ENCODE measurements around the gene KLRK1. TPM values are rescaled to one million over a fixed set of nuclear protein-coding genes. Genes with fewer than 3 reads are reported as not detected.
"Not testable (repeated sequence)": the region's sequence is repeated elsewhere in the genome, so short reads cannot be mapped to it uniquely, and the experiment has no call there.

The KLRK1 gene
- total and polyA plus RNA-seq, 2 donors (not counting 1 experiment from before 2014, with no cell fraction given): 0.84 to 2.1 TPM

DNA sequence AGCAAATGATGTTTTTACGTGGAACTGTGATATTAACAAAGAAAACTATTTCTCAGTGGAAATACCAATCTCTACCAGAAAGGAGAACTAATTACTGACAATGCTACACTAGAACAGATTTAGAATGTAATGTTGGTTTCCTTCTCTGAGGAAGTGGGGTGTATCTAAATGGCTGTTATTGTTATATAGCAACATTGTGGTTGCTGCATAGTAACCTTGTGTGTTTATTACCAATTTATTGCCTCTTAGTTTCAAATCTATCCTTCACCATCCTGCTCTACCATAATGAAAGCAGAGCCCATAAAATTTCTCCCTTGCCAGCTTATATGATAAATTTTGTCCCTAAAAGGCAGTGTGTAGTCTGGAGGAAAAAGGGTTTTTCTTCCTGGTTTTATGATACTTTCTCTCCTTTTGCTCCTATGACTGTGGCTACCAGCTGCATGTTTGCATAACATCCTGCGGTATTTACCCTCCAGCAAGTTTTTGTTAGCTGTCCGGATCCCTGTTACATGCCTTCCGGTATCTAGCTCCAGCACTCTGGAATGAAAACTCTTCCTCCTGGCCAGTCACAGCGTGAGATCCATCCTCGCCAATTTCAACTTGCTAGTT, 5.7 kb upstream of the KLRK1 start:
- Histone ChIP-seq H2AFZ (ENCODE audit: insufficient read depth, low read depth, low read length, poor library complexity, severe bottlenecking) (peak overlapping the region; percentile 5), H3K36me3 (replicated peaks in 1 of 2; ENCODE audit: control extremely low read depth in 1 of 2, control insufficient read depth in 1 of 2, extremely low read depth in 1 of 2, insufficient read depth in 2 of 2, low read length in 1 of 2) (no peaks in the 10 kb centered on the region), H3K27me3 (replicated peaks in 1 of 4; ENCODE audit: control extremely low read depth in 1 of 4, control insufficient read depth in 3 of 4, insufficient read depth in 4 of 4, low read length in 3 of 4) (no peaks in the 10 kb centered on the region), H3K4me1 (ENCODE audit: control insufficient read depth in 2 of 2, insufficient read depth in 2 of 2, low read length in 2 of 2) (peaks cover 48 to 62% of the 10 kb centered on the region in 2 donors), H3K27ac (ENCODE audit: low read length in 2 of 2) (peak overlapping the region; percentile 79 to 99), H3K4me2 (replicated peaks; ENCODE audit: low read depth, low read length, poor library complexity, severe bottlenecking) (peak overlapping the region; percentile 47), H3K9ac (ENCODE audit: low read length) (peak overlapping the region; percentile 30), H3K9me3 (ENCODE audit: control extremely low read depth in 1 of 3, control insufficient read depth in 2 of 3, insufficient read depth in 1 of 3, low read length in 2 of 3) (peaks cover 0 to 3% (median 0%) of the 10 kb centered on the region in 3 donors), H4K20me1 (ENCODE audit: control insufficient read depth, insufficient read depth, low read length, poor library complexity, severe bottlenecking) (no peaks in the 10 kb centered on the region), H3K4me3 (ENCODE audit: control extremely low read depth in 1 of 5, extremely low read depth in 1 of 5, insufficient read depth in 1 of 5, low read depth in 2 of 5, low read length in 4 of 5) (peak overlapping the region in 2 of 5 experiments; percentile 35 to 39), H3K79me2 (ENCODE audit: control insufficient read depth, insufficient read depth, low read length) (no peaks in the 10 kb centered on the region)
- no peaks in the 10 kb centered on the region for H3K9me3 Mint-ChIP-seq (ENCODE audit: insufficient read depth)
- CTCF ChIA-PET: no interaction called here
- ATAC-seq (ENCODE audit: low read depth): peak; percentile 76
- TF ChIP-seq EZH2 (IDR thresholded peaks at IDR 0.05; ENCODE audit: borderline replicate concordance, insufficient read depth, low read depth, low read length, poor library complexity, severe bottlenecking) (no peak), CTCF (IDR thresholded peaks at IDR 0.05) (no peak)
- POLR2A ChIA-PET: no interaction called here
- intact Hi-C loops (cut with micrococcal nuclease): no loop called here
- H3K4me1 Mint-ChIP-seq: peaks cover 30% of the 10 kb centered on the region
- H3K4me3 Mint-ChIP-seq: peak overlapping the region; percentile 59
- DNase-seq: peak; percentile 82
- 22% methylated on average over 3 of the region's 6 CpGs for WGBS (ENCODE audit: insufficient coverage)
- H3K27ac Mint-ChIP-seq: peak overlapping the region; percentile 80
- peaks cover 23% of the 10 kb centered on the region for H3K27me3 Mint-ChIP-seq

- H3K27me3 ChIP-seq (replicated peaks in 1 of 4; ENCODE audit: control extremely low read depth in 1 of 4, control insufficient read depth in 3 of 4, insufficient read depth in 4 of 4, low read length in 3 of 4); H3K36me3 ChIP-seq (replicated peaks in 1 of 2; ENCODE audit: control extremely low read depth in 1 of 2, control insufficient read depth in 1 of 2, extremely low read depth in 1 of 2, insufficient read depth in 2 of 2, low read length in 1 of 2); H3K4me3 Mint-ChIP-seq; CTCF ChIA-PET; ATAC-seq (ENCODE audit: low read depth); DNase-seq; H3K4me3 ChIP-seq (ENCODE audit: control extremely low read depth in 1 of 5, extremely low read depth in 1 of 5, insufficient read depth in 1 of 5, low read depth in 2 of 5, low read length in 4 of 5); H3K9me3 ChIP-seq (ENCODE audit: control extremely low read depth in 1 of 3, control insufficient read depth in 2 of 3, insufficient read depth in 1 of 3, low read length in 2 of 3); H3K9me3 Mint-ChIP-seq (ENCODE audit: insufficient read depth); H3K79me2 ChIP-seq (ENCODE audit: control insufficient read depth, insufficient read depth, low read length); intact Hi-C loops (cut with micrococcal nuclease); POLR2A ChIA-PET; H4K20me1 ChIP-seq (ENCODE audit: control insufficient read depth, insufficient read depth, low read length, poor library complexity, severe bottlenecking): not testable (repeated sequence)
- H3K27me3 Mint-ChIP-seq: peaks cover 17% of the 10 kb centered on the region
- H3K4me2 ChIP-seq (replicated peaks; ENCODE audit: low read depth, low read length, poor library complexity, severe bottlenecking): peak overlapping the region; percentile 47
- peaks cover 36% of the 10 kb centered on the region for H3K4me1 Mint-ChIP-seq
- peak overlapping the region; percentile 79 to 99 for H3K27ac ChIP-seq (ENCODE audit: low read length in 2 of 2)
- 82% methylated on average over 2 of the region's 11 CpGs for WGBS (ENCODE audit: insufficient coverage)
- H3K4me1 ChIP-seq (ENCODE audit: control insufficient read depth in 2 of 2, insufficient read depth in 2 of 2, low read length in 2 of 2): peaks cover 48 to 69% of the 10 kb centered on the region in 2 donors
- peak overlapping the region; percentile 80 for H3K27ac Mint-ChIP-seq
- H2AFZ ChIP-seq (ENCODE audit: insufficient read depth, low read depth, low read length, poor library complexity, severe bottlenecking): peak overlapping the region; percentile 30
- peak overlapping the region; percentile 30 for H3K9ac ChIP-seq (ENCODE audit: low read length)
Measured at GRCh38 chr12:10394531-10395152, 4.8 kb upstream of the KLRK1 start.
